Common myeloid progenitor, CD34-positive (primary cell): ENCODE measurements around the gene SLC5A8.

Experiments
- CTCF ChIA-PET: fragments of 350-600 bp; sonication (Branson Sonifier 250); formaldehyde crosslinking; loops from one replicate; lab custom pipeline; 2021; ENCODE audit warnings: antibody characterized with exemption; lab: Charles Lee
- POLR2A ChIA-PET: fragments of 350-600 bp; sonication (Branson Sonifier 250); formaldehyde crosslinking; loops from one replicate; lab custom pipeline; 2021; ENCODE audit warnings: antibody characterized with exemption; lab: Charles Lee
- DNase-seq, 3 donors: peaks; one replicate each; pipeline versions ENCODE4 v3.0.0 to v3.0.0-alpha.2; 2013
- H3K27ac ChIP-seq, 2 experiments: 1 replicate in 1 of 2; 2 replicates in 1 of 2; pipeline ENCODE4 v1.7.0; 2013; ENCODE audit warnings: inconsistent platforms in 2 of 2, low read length in 2 of 2, mild to moderate bottlenecking in 2 of 2, low read depth in 1 of 2, moderate library complexity in 1 of 2; ENCODE audit not compliant: severe bottlenecking in 2 of 2, insufficient read depth in 1 of 2, poor library complexity in 1 of 2
- H3K27me3 ChIP-seq, 5 experiments: replicated peaks in 2 of 5; 1 replicate in 3 of 5; 2 replicates in 2 of 5; pipeline versions ENCODE4 v1.6.1 to v1.7.0; 2013; ENCODE audit warnings: low read length in 4 of 5, mild to moderate bottlenecking in 2 of 5, moderate library complexity in 2 of 5, inconsistent platforms in 1 of 5; ENCODE audit not compliant: insufficient read depth in 5 of 5, control insufficient read depth in 4 of 5
- H3K36me3 ChIP-seq, 4 experiments: 1 replicate in 2 of 4; 2 replicates in 2 of 4; pipeline versions ENCODE4 v1.6.1 to v1.7.0; 2013; ENCODE audit warnings: low read length in 3 of 4, control low read depth in 1 of 4, mild to moderate bottlenecking in 1 of 4; ENCODE audit not compliant: control insufficient read depth in 4 of 4, insufficient read depth in 4 of 4
- H3K4me1 ChIP-seq, 4 experiments: 1 replicate in 3 of 4; 2 replicates in 1 of 4; pipeline versions ENCODE4 v1.6.1 to v1.7.1; 2013; ENCODE audit warnings: low read length in 3 of 4, mild to moderate bottlenecking in 3 of 4, control low read depth in 1 of 4, inconsistent platforms in 1 of 4, moderate library complexity in 1 of 4; ENCODE audit not compliant: control insufficient read depth in 4 of 4, insufficient read depth in 4 of 4; ENCODE audit errors: control extremely low read depth in 1 of 4
- H3K4me3 ChIP-seq, 7 experiments: 1 replicate in 4 of 7; 2 replicates in 3 of 7; pipeline versions ENCODE4 v1.5.1 to v1.7.0; 2013; ENCODE audit warnings: mild to moderate bottlenecking in 7 of 7, low read length in 6 of 7, moderate library complexity in 6 of 7, inconsistent platforms in 2 of 7, low read depth in 2 of 7, control low read depth in 1 of 7; ENCODE audit not compliant: insufficient read depth in 4 of 7, control insufficient read depth in 1 of 7; ENCODE audit errors: extremely low read depth in 1 of 7
- H3K9me3 ChIP-seq, 5 experiments: 1 replicate in 4 of 5; 2 replicates in 1 of 5; pipeline versions ENCODE4 v1.6.1 to v1.7.1; 2013; ENCODE audit warnings: low read length in 4 of 5, mild to moderate bottlenecking in 2 of 5, inconsistent platforms in 1 of 5, low read depth in 1 of 5, moderate library complexity in 1 of 5; ENCODE audit not compliant: control insufficient read depth in 4 of 5, insufficient read depth in 2 of 5; ENCODE audit errors: control extremely low read depth in 1 of 5
- WGBS: methylation state at CpG from one replicate; pipeline ENCODE4 v1.1.5; 2013; ENCODE audit not compliant: insufficient coverage; 5-methylcytosine and 5-hydroxymethylcytosine counted together

Gene SLC5A8

DNA sequence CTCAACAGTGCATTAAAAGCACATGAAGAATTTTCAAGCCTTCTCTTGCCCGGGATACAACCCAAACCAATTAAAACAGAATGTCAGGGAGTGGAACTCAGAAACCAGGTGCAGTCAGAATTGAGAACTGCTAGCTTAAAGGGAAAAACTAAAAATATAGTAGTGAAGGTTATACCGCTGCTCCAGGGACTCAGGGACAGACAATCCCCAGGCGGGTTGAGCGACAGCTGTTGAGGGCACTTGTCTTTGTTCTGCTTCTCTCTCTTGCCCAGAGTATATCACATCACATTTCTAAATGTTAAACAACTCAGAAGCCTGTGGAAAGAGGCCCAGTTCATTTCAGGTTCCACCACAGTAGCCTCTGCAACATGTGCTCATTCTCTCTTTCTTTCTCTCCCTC, 93.1 kb downstream of the SLC5A8 start:
- peaks cover 0 to 2% (median 0%) of the 10 kb centered on the region in 5 experiments for H3K9me3 ChIP-seq
- H3K36me3 ChIP-seq: no peaks in the 10 kb centered on the region
- no peak overlapping the region for H3K27ac ChIP-seq
- H3K27me3 ChIP-seq: no peaks in the 10 kb centered on the region
- no peak overlapping the region for H3K4me3 ChIP-seq
- H3K4me1 ChIP-seq: no peaks in the 10 kb centered on the region
- WGBS: 100% methylated on average over 2 of the region's 4 CpGs
- DNase-seq: no peak
- POLR2A ChIA-PET: no interaction called here
- CTCF ChIA-PET: no interaction called here

DNA sequence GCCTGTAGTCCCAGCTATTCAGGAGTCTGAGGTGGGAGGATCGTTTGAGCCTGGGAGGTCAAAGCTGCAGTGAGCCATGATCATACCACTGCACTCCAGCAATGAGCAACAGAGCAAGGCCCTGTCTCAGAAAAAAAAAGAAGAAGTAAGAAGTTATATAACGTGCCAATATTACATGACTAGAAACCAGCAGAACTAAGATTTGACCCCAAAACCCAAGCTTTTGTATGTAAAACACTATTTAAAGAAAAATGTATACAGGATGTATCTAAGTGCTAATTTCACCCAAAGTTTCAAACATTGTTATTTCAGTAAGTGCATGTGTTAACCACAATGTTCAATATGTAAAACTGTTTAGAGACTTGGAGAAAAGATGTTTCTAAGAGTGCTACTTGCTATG, 94.7 kb downstream of the SLC5A8 start:
- WGBS: no CpG with 5 or more reads among the region's 2 CpGs
- ChIA-PET CTCF (no interaction called here), POLR2A (no interaction called here)
- H3K4me3 ChIP-seq: no peak overlapping the region
- no peak overlapping the region for H3K27ac ChIP-seq
- no peaks in the 10 kb centered on the region for H3K36me3 ChIP-seq
- H3K9me3 ChIP-seq: peaks cover 0 to 2% (median 0%) of the 10 kb centered on the region in 5 experiments
- DNase-seq: no peak
- no peaks in the 10 kb centered on the region for H3K4me1 ChIP-seq
- no peaks in the 10 kb centered on the region for H3K27me3 ChIP-seq

DNA sequence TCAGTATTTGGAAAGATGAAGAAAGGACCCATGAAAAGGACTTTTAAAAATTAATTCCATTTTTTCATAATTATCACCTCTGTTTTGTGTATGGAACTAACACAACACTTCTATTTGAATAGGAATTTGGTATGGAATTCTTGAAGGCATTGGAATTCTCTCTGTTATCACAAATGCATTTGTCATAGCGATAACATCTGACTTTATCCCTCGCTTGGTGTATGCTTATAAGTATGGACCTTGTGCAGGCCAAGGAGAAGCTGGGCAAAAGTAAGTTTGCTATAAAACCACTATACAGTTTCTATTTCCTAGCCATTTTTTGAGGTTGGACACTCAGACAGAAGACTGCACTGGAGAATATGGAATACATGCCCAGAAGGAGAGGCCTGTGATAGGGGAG, 98.6 kb downstream of the SLC5A8 start:
- POLR2A ChIA-PET: no interaction called here
- CTCF ChIA-PET: no interaction called here
- Histone ChIP-seq H3K4me3 (no peak overlapping the region), H3K9me3 (no peaks in the 10 kb centered on the region), H3K36me3 (no peaks in the 10 kb centered on the region), H3K27me3 (peaks cover 0 to 1% (median 0%) of the 10 kb centered on the region in 5 experiments), H3K27ac (no peak overlapping the region), H3K4me1 (no peaks in the 10 kb centered on the region)
- WGBS: 90% methylated on average over 2 of the region's 2 CpGs
- DNase-seq: no peak

DNA sequence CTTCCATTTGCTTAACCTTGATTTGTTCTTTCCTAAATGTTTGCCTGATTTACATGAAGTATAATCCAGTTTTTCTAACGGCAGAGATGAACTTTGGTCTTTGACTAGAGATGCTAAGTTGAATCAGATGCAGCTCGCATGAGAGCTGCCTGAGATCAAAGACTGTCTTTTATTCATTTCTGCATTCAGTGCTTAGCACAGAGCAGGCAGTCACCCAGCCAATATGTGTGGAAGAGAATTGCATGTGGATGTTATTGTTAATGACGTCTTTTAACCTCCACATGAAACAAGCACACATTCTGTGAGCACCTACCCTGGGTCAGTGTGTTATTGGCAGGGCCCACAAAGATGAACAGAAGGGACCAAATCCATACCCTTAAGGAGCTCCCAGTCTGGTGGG, 99.2 kb downstream of the SLC5A8 start:
- no peak overlapping the region for H3K27ac ChIP-seq
- CTCF ChIA-PET: no interaction called here
- POLR2A ChIA-PET: no interaction called here
- no peak overlapping the region for H3K4me3 ChIP-seq
- H3K9me3 ChIP-seq: no peaks in the 10 kb centered on the region
- H3K4me1 ChIP-seq: no peaks in the 10 kb centered on the region
- no peak for DNase-seq
- WGBS: 89% methylated on average over 1 of the region's 3 CpGs
- H3K27me3 ChIP-seq: peaks cover 0 to 1% (median 0%) of the 10 kb centered on the region in 5 experiments
- H3K36me3 ChIP-seq: no peaks in the 10 kb centered on the region

DNA sequence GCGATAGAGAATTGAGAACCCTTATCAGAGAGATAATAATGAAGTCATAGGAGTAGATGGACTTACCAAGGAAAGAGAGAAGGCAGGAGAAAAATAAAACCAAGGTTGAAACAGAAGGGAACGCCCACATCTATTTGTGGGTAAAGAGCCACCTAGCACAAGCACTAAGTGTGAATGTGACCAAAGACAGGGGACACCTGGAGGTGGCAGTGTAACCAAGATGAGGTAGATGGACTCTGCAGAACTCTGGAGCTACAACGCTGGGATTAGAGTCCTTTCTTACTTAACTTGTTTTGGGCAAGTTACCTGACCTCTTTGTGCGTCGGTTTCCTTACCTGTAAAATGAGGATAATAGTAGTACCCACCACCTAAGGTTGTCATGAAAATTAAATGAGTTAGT, 101.9 kb downstream of the SLC5A8 start:
- Histone ChIP-seq H3K9me3 (peaks cover 0 to 3% (median 0%) of the 10 kb centered on the region in 5 experiments), H3K4me1 (no peaks in the 10 kb centered on the region), H3K36me3 (no peaks in the 10 kb centered on the region), H3K4me3 (no peak overlapping the region), H3K27ac (no peak overlapping the region), H3K27me3 (peaks cover 0 to 1% (median 0%) of the 10 kb centered on the region in 5 experiments)
- no peak for DNase-seq
- 94% methylated on average over 5 of the region's 5 CpGs for WGBS
- POLR2A ChIA-PET: no interaction called here
- CTCF ChIA-PET: no interaction called here

DNA sequence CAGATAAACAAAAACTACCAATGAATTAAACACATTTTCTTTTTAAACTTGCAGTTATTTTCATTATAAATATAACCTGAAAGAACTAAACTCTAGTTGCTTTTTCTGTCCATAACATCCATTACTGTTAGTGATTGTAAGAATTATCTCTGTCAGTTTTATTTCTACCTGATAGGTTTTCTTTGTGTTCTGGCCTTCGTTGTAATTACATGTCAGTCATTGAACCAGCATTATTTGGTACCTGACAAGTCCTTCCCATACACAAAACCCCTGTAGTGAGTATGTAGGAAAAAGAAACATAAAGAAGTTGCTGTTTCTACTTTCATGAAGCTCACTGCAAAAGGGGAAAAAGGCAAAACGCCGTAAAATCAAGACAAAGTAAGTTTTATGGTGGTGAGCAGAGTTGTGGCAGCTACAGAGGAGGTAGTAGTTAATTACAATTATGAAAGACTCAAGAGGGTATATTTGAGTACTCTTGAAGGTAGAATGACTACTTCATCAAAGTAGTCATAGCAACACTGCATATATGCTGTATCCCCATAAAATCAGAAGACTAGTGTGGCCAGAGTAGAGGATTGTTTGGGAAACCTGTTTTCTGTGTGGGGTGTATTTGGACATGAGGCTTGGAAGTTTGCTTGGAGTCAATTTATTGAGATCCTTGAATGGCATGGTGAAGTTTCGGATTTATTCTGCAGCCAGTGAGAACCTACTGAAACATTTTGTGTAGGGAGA, 102.8 kb downstream of the SLC5A8 start:
- peaks cover 0 to 3% (median 0%) of the 10 kb centered on the region in 5 experiments for H3K9me3 ChIP-seq
- H3K27ac ChIP-seq: no peak overlapping the region
- no peak overlapping the region for H3K4me3 ChIP-seq
- no peaks in the 10 kb centered on the region for H3K4me1 ChIP-seq
- peaks cover 0 to 1% (median 0%) of the 10 kb centered on the region in 5 experiments for H3K27me3 ChIP-seq
- ChIA-PET POLR2A (no interaction called here), CTCF (no interaction called here)
- WGBS: 91% methylated on average over 3 of the region's 4 CpGs
- DNase-seq: no peak
- H3K36me3 ChIP-seq: no peaks in the 10 kb centered on the region
